ENCODE measurements around the gene EFCAB9.

EFCAB9 gene

DNA sequence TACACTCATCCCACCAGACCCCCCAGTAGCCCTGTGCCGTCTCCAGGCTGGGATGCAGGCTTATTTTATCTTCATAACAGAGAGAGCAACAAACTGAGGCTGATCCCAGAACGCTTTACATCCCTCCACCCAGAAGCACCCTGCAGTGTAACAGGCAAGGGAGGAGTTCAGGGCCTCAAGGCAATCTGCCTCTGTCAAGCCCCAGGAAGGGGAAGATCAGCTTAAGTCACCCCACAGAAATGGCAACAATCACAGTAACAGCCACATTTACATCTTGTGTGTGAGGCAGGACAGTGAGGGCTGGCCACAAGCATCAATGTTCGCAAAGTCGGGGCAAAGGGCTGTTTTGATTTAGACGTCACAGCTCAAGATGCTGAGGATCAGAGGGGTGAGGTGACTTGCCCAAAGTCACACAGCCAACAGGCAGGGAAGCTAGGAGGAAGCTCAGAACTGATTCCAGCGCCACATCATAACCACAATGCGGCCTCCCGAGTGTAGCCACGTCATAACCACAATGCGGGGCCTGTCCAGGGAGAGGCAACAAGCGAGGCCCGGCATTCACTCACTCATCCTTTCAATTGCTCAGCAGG is 20.3 kb upstream of the EFCAB9 start:
- no peak for DNase-seq (ENCODE audit: extremely low read depth, low read depth)
- TF ChIP-seq, protein P1, sequence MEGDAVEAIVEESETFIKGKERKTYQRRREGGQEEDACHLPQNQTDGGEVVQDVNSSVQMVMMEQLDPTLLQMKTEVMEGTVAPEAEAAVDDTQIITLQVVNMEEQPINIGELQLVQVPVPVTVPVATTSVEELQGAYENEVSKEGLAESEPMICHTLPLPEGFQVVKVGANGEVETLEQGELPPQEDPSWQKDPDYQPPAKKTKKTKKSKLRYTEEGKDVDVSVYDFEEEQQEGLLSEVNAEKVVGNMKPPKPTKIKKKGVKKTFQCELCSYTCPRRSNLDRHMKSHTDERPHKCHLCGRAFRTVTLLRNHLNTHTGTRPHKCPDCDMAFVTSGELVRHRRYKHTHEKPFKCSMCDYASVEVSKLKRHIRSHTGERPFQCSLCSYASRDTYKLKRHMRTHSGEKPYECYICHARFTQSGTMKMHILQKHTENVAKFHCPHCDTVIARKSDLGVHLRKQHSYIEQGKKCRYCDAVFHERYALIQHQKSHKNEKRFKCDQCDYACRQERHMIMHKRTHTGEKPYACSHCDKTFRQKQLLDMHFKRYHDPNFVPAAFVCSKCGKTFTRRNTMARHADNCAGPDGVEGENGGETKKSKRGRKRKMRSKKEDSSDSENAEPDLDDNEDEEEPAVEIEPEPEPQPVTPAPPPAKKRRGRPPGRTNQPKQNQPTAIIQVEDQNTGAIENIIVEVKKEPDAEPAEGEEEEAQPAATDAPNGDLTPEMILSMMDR (IDR thresholded peaks at IDR 0.05; ENCODE audit: low read depth, low read length), result no peak

DNA sequence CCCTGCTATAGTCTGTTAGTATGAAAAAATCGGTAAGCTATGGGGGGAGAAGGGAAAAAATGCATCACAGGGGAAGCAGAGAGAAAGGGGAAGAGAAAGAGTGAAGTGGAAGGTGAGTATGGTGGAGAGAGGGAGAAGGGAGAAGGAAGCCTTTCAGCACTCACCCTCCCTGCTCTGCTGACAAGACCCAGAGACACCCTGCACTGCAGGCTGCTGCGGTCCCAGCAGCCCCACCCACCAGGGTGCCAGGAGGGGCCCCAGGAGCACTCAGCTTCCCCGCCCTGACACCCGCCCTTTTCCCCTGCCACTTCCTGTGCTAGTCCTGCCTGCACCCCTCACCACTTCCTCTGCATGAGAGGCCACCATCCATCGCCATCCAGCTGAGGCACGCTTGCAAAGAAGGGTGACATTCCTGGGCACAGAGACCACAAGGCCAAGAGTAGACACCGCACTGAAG is 18.7 kb upstream of the EFCAB9 start:
- no peak for DNase-seq (ENCODE audit: extremely low read depth, low read depth)
- TF ChIP-seq, protein P1 (IDR thresholded peaks at IDR 0.05; ENCODE audit: low read depth, low read length), result no peak

DNA sequence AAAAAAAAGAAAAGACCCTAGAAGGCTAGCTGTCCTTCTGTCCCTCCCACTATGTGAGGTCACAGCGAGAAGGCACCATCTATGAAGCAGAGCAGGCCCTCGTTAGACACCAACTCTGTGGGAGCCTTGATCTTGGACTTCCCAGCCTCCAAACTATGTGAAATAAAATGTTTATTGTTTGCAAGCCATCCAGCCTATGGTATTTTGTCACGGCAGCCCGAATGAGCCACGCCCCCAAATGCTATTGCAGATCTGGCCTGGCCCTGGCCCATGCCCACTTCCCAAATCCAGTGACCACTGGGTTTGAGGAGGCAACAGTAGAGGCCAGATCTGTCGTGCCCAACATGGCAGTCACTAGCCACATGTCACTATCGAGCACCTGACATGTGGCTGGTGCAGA is 16.8 kb upstream of the EFCAB9 start:
- no peak for DNase-seq (ENCODE audit: extremely low read depth, low read depth)
- TF ChIP-seq, protein P1 (IDR thresholded peaks at IDR 0.05; ENCODE audit: low read depth, low read length), result no peak

DNA sequence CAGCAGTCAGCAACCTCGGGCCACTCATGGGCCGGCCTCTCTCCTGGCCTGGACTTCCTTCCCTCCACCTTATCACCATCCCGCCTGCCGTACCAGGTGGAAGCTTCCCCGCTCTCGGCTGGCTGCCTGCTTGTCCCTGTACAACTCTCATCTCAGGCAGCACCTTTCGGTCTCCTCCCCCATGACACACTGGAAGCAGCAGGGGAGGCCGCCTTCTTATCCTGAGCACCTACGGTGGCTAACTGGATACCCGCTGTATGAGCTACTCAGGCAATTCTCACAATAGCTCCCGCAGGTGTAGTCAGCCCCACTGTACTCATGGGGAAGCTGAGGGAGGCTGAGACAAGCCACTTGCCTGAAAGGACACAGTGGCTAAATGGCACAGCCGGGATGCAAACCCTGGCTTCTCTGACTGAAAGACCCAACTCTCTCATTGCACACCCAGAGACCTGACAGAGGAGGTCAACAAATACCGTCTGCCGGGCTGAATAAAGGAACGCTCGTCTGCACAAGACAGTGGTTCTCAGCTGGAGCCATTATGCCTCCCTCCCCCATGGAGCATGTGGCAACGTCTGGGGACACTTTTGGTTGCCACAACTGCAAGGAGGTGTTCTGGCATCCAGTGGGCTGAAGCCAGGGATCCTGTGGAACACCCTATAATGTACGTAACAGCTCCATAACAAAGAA is 15.5 kb upstream of the EFCAB9 start:
- TF ChIP-seq, protein P1 (IDR thresholded peaks at IDR 0.05; ENCODE audit: low read depth, low read length), result no peak
- no peak for DNase-seq (ENCODE audit: extremely low read depth, low read depth)

DNA sequence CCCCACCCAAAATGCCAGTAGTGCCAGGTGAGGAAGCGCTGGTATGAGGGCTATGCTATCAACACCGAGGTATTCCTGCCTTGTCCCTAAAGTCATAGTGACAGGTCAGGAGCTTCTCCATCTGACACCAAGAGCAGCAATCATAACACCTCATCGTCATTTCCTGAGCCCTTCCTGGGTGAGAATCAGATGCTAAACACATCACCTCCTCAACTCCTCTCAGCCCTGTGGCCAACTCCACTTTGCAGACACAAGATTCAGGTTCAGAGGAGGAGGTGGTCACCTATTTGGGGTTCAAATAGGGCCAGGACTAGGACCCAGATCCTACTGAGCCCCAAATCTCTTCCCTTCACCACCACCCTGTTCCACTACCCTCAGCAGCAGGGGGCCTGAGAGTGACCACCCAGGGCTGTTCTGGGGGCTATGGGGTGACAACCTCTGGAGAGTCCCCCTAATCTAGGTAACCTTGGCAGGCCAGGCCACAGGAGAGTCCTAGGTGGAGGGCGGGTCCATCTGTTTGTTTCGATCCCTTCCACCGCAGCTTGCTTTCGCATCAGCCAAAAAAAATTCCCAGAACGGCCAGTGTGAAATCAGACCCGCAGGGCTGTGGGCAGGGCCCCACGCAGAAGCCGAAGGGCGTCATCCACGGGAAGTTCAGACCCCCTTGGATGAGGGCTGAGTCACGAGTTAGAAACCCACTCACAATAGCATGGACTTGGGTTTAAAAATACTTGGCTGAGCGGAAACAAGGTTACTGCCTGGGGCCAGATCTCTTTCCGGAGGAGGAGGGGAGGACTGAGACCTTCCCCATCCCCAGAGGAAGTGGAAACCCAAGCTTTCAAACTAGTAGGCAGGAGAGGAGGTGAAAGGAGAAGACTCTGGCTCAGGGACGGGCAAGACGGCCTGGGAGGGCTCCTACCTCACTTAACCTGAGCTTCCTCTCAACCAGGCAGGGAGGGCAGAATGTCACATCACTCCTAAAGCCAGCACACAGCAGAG is 14.7 kb upstream of the EFCAB9 start:
- TF ChIP-seq, protein P1 (IDR thresholded peaks at IDR 0.05; ENCODE audit: low read depth, low read length), result no peak
- DNase-seq (ENCODE audit: extremely low read depth, low read depth), result no peak

DNA sequence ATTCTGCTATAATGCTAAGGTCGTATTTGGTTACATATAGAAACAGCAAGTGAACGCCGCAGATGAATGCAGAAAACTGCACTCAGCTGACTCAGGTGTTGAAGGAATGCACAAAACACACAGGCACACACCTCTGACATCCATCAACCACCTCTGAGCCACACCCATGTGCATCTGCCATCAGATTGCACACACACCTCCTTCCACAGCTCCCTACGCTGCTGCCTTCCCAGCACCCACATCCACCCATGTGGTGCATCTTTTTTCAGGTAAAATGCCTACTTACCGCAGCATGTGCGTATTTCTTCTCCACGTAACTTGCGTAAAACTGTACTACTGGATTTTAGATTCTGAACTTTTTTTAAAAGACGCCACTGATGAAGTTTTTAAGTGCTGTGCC is 13.0 kb upstream of the EFCAB9 start:
- TF ChIP-seq, protein P1 (IDR thresholded peaks at IDR 0.05; ENCODE audit: low read depth, low read length), result no peak
- no peak for DNase-seq (ENCODE audit: extremely low read depth, low read depth)
